T-helper 2 cell treated with Interferon-gamma antibody and Interleukin-4, amounts not matched to agents 5 μg/mL and 100 μg/mL, for 36 hours (primary cell): Measurements from ENCODE around the gene MCF2L.

ENCODE experiments used
- DNase-seq: peaks from one replicate; pipeline ENCODE4 v3.0.0; 2021; ENCODE audit warnings: low spot score
- H3K27ac Mint-ChIP-seq: one replicate; pipeline ENCODE4 v1.8.0; 2021; ENCODE audit warnings: mild to moderate bottlenecking, mixed read lengths
- H3K27me3 Mint-ChIP-seq: one replicate; pipeline ENCODE4 v1.8.0; 2021; ENCODE audit warnings: low read depth, mixed read lengths
- H3K36me3 Mint-ChIP-seq: one replicate; pipeline ENCODE4 v1.8.0; 2021; ENCODE audit warnings: low read depth, mixed read lengths
- H3K4me1 Mint-ChIP-seq: one replicate; pipeline ENCODE4 v1.8.0; 2021; ENCODE audit warnings: low read depth, mixed read lengths
- H3K4me3 Mint-ChIP-seq: one replicate; pipeline ENCODE4 v1.8.0; 2022; ENCODE audit warnings: mild to moderate bottlenecking, moderate library complexity, mixed read lengths
- H3K9me3 Mint-ChIP-seq: one replicate; pipeline ENCODE4 v1.8.0; 2021; ENCODE audit warnings: mixed read lengths

The MCF2L gene

GRCh38 chr13:113032291-113032690, 63.3 kb downstream of the MCF2L start:
- Mint-ChIP-seq H3K27ac (no peak overlapping the region), H3K4me3 (no peak overlapping the region), H3K4me1 (no peaks in the 10 kb centered on the region), H3K9me3 (no peaks in the 10 kb centered on the region), H3K36me3 (no peaks in the 10 kb centered on the region), H3K27me3 (no peaks in the 10 kb centered on the region)
- DNase-seq, result no peak

DNA sequence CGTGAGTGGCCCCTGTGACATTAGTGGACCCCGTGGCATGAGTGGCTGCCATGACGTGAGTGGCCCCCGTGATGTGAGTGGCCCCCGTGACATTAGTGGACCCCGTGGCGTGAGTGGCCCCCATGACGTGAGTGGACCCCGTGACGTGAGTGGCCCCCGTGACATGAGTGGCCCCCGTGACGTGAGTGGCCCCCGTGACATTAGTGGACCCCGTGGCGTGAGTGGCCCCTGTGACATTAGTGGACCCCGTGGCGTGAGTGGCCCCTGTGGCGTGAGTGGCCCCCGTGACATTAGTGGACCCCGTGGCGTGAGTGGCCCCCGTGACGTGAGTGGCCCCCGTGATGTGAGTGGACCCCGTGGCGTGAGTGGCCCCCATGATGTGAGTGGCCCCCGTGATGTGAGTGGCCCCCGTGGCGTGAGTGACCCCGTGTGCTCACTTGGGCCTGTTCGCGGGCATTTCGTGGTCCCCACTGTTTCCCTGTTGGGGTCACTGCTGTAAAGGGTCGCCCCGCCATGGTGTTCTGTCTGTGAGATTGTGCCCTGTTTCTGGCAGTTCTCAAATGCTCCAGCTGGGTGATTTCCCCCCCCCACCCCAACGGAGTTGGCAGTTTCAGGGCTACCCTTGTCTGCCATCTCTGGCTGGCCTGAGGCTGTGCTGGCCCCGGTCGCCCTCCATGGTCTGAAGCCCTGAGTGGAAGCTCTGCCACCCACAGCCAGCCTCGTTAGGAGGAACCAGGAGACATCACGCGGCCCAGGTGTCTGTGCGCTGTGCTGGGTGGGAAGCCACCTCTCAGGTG, 64.2 kb downstream of the MCF2L start:
- no peak for DNase-seq
- no peaks in the 10 kb centered on the region for H3K36me3 Mint-ChIP-seq
- no peak overlapping the region for H3K27ac Mint-ChIP-seq

DNA sequence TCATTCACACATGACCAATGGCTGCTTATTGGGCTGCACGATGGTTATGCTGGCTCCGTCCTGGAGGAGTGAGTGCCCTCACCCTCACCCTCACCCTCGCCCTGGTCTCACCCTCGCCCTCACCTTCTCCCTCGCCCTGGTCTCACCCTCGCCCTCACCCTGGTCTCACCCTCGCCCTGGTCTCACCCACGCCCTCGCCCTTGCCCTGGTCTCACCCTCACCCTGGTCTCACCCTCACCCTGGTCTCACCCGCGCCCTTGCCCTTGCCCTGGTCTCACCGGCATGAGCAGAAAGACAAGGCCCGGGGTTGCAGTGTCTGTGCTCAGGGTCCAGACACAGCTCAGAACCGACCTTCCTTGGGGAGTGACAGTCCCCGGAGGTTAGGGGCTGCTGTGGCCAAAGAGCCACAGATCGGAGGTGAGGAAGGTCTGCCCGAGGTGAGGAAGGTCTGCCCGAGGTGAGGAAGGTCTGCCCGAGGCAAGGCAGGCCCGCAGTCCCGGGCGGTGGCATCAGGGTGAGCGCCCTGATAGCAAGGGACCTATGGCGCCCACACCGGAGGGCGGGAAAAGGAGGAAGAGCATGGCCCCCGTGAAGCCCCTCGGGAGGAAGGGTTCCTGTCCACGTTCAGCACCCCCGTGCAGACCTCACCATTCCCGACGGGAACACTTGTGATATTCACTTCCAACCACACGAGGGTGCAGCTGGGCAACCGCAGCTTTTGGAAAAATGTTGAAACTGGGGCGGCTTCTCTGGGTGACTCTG, 65.6 kb downstream of the MCF2L start:
- no peaks in the 10 kb centered on the region for H3K27me3 Mint-ChIP-seq
- H3K9me3 Mint-ChIP-seq, result no peaks in the 10 kb centered on the region
- no peaks in the 10 kb centered on the region for H3K36me3 Mint-ChIP-seq
- no peaks in the 10 kb centered on the region for H3K4me1 Mint-ChIP-seq
- no peak overlapping the region for H3K4me3 Mint-ChIP-seq
- DNase-seq, result no peak
- no peak overlapping the region for H3K27ac Mint-ChIP-seq

More for the DNA sequence above, 64.2 kb downstream of the MCF2L start:
- H3K4me3 Mint-ChIP-seq, result no peak overlapping the region
- H3K9me3 Mint-ChIP-seq, result no peaks in the 10 kb centered on the region
- H3K4me1 Mint-ChIP-seq, result no peaks in the 10 kb centered on the region
- no peaks in the 10 kb centered on the region for H3K27me3 Mint-ChIP-seq

GRCh38 chr13:113035213-113035800, 66.3 kb downstream of the MCF2L start:
- no peak overlapping the region for H3K27ac Mint-ChIP-seq
- H3K36me3 Mint-ChIP-seq, result no peaks in the 10 kb centered on the region
- no peaks in the 10 kb centered on the region for H3K9me3 Mint-ChIP-seq
- DNase-seq, result no peak
- H3K4me1 Mint-ChIP-seq, result no peaks in the 10 kb centered on the region
- no peak overlapping the region for H3K4me3 Mint-ChIP-seq
- no peaks in the 10 kb centered on the region for H3K27me3 Mint-ChIP-seq

GRCh38 chr13:113036401-113036800, 67.4 kb downstream of the MCF2L start:
- Mint-ChIP-seq H3K9me3 (no peaks in the 10 kb centered on the region), H3K36me3 (no peaks in the 10 kb centered on the region), H3K27ac (no peak overlapping the region), H3K4me1 (no peaks in the 10 kb centered on the region), H3K27me3 (no peaks in the 10 kb centered on the region), H3K4me3 (no peak overlapping the region)
- no peak for DNase-seq

- no peak overlapping the region for H3K4me3 Mint-ChIP-seq
- no peaks in the 10 kb centered on the region for H3K27me3 Mint-ChIP-seq
- no peaks in the 10 kb centered on the region for H3K4me1 Mint-ChIP-seq
- no peak overlapping the region for H3K27ac Mint-ChIP-seq
- H3K9me3 Mint-ChIP-seq, result no peaks in the 10 kb centered on the region
- no peak for DNase-seq
- no peaks in the 10 kb centered on the region for H3K36me3 Mint-ChIP-seq
Measured at GRCh38 chr13:113040031-113040430, 71.0 kb downstream of the MCF2L start.

DNA sequence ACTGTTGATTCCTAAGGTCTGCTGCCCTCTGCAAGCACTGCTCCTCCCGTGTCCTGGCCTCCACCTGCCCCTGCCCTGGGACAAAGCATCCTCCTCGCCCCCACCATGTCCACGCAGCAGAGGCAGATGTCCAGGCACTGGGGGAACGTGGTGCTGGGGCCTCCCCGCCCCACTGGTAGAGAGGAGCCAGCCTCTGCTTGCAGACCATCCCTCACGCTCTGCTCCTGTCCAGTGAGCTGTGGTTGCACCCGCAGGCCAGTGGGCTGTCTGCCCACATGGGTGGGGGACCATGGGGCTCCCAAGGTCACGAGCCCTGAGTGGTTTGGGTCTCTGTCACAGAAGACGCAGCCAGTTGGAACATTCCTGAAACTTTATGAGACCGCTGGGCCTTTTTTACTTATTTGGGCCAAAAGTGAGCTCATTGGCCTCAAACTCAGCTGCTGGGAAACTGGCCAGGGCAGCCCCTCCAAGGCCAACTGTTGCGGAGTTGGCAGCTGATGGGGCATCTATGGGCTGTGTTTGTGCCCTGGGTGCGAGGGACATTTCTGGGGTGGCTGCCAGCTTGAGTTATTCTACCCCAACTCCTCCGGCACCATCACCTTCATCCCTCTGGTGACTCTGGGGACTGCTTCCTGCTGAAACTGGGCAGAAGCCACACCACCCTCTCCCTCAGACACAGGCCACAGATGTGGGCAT, 71.7 kb downstream of the MCF2L start:
- no peaks in the 10 kb centered on the region for H3K9me3 Mint-ChIP-seq
- no peak overlapping the region for H3K27ac Mint-ChIP-seq
- no peaks in the 10 kb centered on the region for H3K4me1 Mint-ChIP-seq
- DNase-seq, result no peak
- H3K27me3 Mint-ChIP-seq, result no peaks in the 10 kb centered on the region
- H3K4me3 Mint-ChIP-seq, result no peak overlapping the region
- no peaks in the 10 kb centered on the region for H3K36me3 Mint-ChIP-seq

- H3K4me3 Mint-ChIP-seq, result no peak overlapping the region
- H3K27ac Mint-ChIP-seq, result no peak overlapping the region
- no peaks in the 10 kb centered on the region for H3K27me3 Mint-ChIP-seq
- H3K9me3 Mint-ChIP-seq, result no peaks in the 10 kb centered on the region
- H3K36me3 Mint-ChIP-seq, result no peaks in the 10 kb centered on the region
- no peaks in the 10 kb centered on the region for H3K4me1 Mint-ChIP-seq
- DNase-seq, result no peak
Measured at GRCh38 chr13:113041293-113041690, 72.3 kb downstream of the MCF2L start.

DNA sequence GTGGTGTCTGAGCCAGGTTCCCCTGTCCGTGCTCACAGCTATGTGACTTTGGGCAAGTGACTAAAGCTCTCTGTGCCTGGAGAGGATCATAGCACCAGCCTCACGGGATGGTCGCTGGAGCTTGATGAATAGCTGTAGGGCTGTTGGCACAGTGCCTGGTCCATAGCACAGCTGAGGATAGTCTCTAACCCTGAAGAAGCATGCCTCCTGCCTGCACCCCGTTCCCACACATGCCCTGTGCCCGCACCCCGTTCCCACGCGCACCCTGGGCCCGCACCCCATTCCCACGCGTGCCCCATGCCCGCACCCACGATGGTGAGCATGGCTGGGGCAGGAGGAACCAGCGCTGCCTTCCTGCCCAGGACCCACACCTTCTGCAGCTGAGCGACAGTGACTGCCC, 72.9 kb downstream of the MCF2L start:
- H3K4me3 Mint-ChIP-seq, result no peak overlapping the region
- H3K27ac Mint-ChIP-seq, result no peak overlapping the region
- H3K27me3 Mint-ChIP-seq, result no peaks in the 10 kb centered on the region
- H3K36me3 Mint-ChIP-seq, result no peaks in the 10 kb centered on the region
- no peak for DNase-seq
- H3K4me1 Mint-ChIP-seq, result no peaks in the 10 kb centered on the region
- H3K9me3 Mint-ChIP-seq, result no peaks in the 10 kb centered on the region

- Mint-ChIP-seq H3K4me3 (no peak overlapping the region), H3K27ac (no peak overlapping the region), H3K4me1 (no peaks in the 10 kb centered on the region), H3K36me3 (no peaks in the 10 kb centered on the region), H3K27me3 (no peaks in the 10 kb centered on the region), H3K9me3 (no peaks in the 10 kb centered on the region)
- no peak for DNase-seq
Measured at GRCh38 chr13:113042456-113042855, 73.4 kb downstream of the MCF2L start.

DNA sequence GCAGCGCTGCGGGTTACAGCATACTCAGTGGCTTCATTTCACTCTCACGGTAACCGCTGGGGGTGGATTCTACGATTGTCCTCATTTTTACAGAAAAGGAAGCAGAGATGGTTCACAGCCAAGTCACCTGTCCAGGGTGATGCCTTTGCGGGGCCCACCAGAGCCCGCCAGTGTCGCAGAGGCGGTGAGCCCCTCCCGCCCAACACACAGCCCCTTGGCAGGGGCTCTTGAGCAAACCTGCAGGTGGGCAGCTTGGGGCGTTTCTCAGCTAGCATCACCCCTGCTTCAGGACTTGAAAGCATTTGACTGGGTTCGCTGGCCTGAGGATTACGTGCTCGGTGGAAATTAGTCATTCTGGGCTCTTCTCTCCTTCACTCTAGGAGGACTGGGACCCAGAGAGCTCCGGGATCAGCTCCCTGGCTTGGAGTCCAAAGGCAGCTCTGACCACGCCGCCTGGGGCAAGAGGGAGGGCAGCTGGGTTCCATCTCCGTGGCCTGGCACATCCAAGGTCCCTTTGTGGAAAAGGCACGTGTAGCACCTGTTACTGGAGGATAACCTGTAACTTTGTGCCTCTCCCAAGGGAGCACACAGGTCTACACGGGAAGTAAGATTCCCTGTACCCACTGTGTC, 74.1 kb downstream of the MCF2L start:
- Mint-ChIP-seq H3K36me3 (no peaks in the 10 kb centered on the region), H3K4me3 (no peak overlapping the region), H3K9me3 (no peaks in the 10 kb centered on the region), H3K4me1 (no peaks in the 10 kb centered on the region), H3K27me3 (no peaks in the 10 kb centered on the region), H3K27ac (no peak overlapping the region)
- no peak for DNase-seq

DNA sequence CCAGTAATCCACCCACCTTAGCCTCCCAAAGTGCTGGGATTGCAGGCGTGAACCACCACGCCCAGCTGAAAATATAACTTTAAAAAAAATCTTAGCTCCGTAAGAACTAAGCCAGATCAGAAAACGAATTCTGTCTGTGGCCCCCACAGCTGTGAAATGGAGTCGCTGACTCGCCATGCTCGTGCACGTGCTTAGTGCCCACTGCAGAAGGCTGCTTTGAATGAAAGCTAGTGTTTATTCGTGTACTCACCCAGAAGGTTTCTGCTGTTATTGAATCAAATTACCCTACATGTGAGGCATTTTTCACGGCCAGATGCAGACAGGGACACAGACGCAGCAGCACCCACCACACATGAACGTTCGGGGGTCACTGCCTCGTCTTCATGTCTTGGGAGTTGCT, 74.9 kb downstream of the MCF2L start:
- no peaks in the 10 kb centered on the region for H3K9me3 Mint-ChIP-seq
- no peaks in the 10 kb centered on the region for H3K4me1 Mint-ChIP-seq
- no peak overlapping the region for H3K4me3 Mint-ChIP-seq
- no peak overlapping the region for H3K27ac Mint-ChIP-seq
- no peaks in the 10 kb centered on the region for H3K36me3 Mint-ChIP-seq
- DNase-seq, result no peak
- H3K27me3 Mint-ChIP-seq, result no peaks in the 10 kb centered on the region

DNA sequence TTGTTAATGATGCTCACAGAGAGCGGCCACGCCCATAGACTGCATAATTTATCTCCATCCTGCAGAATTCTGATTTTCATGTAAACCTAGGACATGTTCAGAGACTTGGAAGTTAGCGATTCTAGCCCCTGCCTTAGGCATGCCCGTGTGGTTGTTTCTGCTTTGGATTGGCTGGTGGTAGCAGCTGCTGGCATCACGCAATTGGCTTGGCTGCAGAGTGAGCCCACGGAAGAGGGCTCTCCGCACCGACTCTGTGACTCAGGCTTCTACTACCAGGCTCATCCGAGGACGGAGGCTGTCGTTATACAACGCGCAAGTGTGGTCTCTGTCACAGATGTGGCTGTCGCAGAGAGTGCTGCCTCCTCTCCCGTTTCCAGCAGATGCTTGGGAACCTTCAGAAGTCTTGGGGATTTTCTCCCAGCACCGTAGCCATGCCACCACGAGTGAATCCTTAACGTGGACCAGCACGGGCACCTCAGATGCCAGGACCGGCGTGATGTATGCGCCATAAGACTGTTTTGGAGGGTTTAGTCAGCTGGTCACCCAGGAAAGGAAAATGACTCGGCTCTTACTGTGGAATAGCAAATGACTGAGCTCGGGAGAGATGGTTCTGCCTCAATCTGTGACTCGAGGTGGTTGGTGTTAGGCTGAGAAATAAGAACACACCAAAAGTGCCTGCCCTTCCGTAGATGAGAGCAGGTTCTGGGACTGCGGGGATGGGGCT, 75.5 kb downstream of the MCF2L start:
- H3K4me3 Mint-ChIP-seq, result no peak overlapping the region
- no peak overlapping the region for H3K27ac Mint-ChIP-seq
- no peaks in the 10 kb centered on the region for H3K4me1 Mint-ChIP-seq

More for the DNA sequence above, 75.5 kb downstream of the MCF2L start:
- H3K36me3 Mint-ChIP-seq, result no peaks in the 10 kb centered on the region
- no peaks in the 10 kb centered on the region for H3K9me3 Mint-ChIP-seq
- no peak for DNase-seq
- H3K27me3 Mint-ChIP-seq, result no peaks in the 10 kb centered on the region
